ENCODE results near the gene BAD. TPM values are rescaled to one million over a fixed set of nuclear protein-coding genes. Genes with fewer than 3 reads are reported as not detected.
"Not testable (repeated sequence)": the region's sequence is repeated elsewhere in the genome, so short reads cannot be mapped to it uniquely, and the experiment has no call there.

Gene BAD
- total RNA-seq, 1 experiment from 2014 or later: 368 TPM

GRCh38 chr11:64327993-64328392 is 43.5 kb upstream of the BAD start:
- H3K79me2 ChIP-seq (ENCODE audit: low read length): no peaks in the 10 kb centered on the region
- H3F3A ChIP-seq (ENCODE audit: low read length, unreplicated experiment): peaks cover 5% of the 10 kb centered on the region
- H3K4me3 ChIP-seq (ENCODE audit: low read length): no peak overlapping the region
- H3K27me3 ChIP-seq (ENCODE audit: low read length): no peaks in the 10 kb centered on the region
- ATAC-seq (no peak), DNase-seq (no peak)
- H3K4me1 ChIP-seq (ENCODE audit: insufficient read depth, low read length): peaks cover 28% of the 10 kb centered on the region
- intact Hi-C loops (cut with micrococcal nuclease): no loop called here
- ChIA-PET CTCF (no interaction called here), POLR2A (ENCODE audit: unreplicated experiment) (interaction anchor here (0.9 kb wide), 1 partner anchor 10 kb away, joined by 3 read pairs; the partner anchor contains the start of gene TRMT112)
- H3K4me2 ChIP-seq (ENCODE audit: low read length): no peak overlapping the region
- H4K20me1 ChIP-seq (ENCODE audit: low read length): no peaks in the 10 kb centered on the region
- H3K9me2 ChIP-seq (replicated peaks; ENCODE audit: low read length): no peaks in the 10 kb centered on the region
- no peak overlapping the region for H2AFZ ChIP-seq (ENCODE audit: low read length)
- no peak overlapping the region for H3K27ac ChIP-seq (ENCODE audit: low read length)
- no peak for TF ChIP-seq CTCF (conservative IDR thresholded peaks at IDR 0.05; ENCODE audit: low read depth, low read length)
- no peak for TF ChIP-seq EZH2phosphoT487 (IDR thresholded peaks at IDR 0.05; ENCODE audit: borderline replicate concordance, low read length)
- no peak for TF ChIP-seq EZH2 (IDR thresholded peaks at IDR 0.05; ENCODE audit: low read length, unreplicated experiment)
- BruUV-seq (replicated peaks): no TSS peak
- no peaks in the 10 kb centered on the region for H3K36me3 ChIP-seq (ENCODE audit: low read depth, low read length)
- H3K9me3 ChIP-seq (ENCODE audit: low read length): no peaks in the 10 kb centered on the region
- no peak overlapping the region for H3K9ac ChIP-seq (ENCODE audit: low read length)

- DNase-seq (no peak), ATAC-seq (no peak)
- TF ChIP-seq EZH2 (IDR thresholded peaks at IDR 0.05; ENCODE audit: low read length, unreplicated experiment): no peak
- TF ChIP-seq EZH2phosphoT487 (IDR thresholded peaks at IDR 0.05; ENCODE audit: borderline replicate concordance, low read length): no peak
- TF ChIP-seq CTCF (conservative IDR thresholded peaks at IDR 0.05; ENCODE audit: low read depth, low read length): no peak
- Histone ChIP-seq H3K4me2 (ENCODE audit: low read length) (no peak overlapping the region), H3K27ac (ENCODE audit: low read length) (no peak overlapping the region), H3K4me3 (ENCODE audit: low read length) (no peak overlapping the region), H4K20me1 (ENCODE audit: low read length) (no peaks in the 10 kb centered on the region), H3K36me3 (ENCODE audit: low read depth, low read length) (0 out of 2 replicates have a peak, but pooled peaks cover 3% of the 10 kb centered on the region), H2AFZ (ENCODE audit: low read length) (no peak overlapping the region), H3K27me3 (ENCODE audit: low read length) (no peaks in the 10 kb centered on the region), H3F3A (ENCODE audit: low read length, unreplicated experiment) (peaks cover 2% of the 10 kb centered on the region), H3K9me3 (ENCODE audit: low read length) (no peaks in the 10 kb centered on the region), H3K79me2 (ENCODE audit: low read length) (no peaks in the 10 kb centered on the region), H3K4me1 (ENCODE audit: insufficient read depth, low read length) (peaks cover 25% of the 10 kb centered on the region), H3K9ac (ENCODE audit: low read length) (no peak overlapping the region), H3K9me2 (replicated peaks; ENCODE audit: low read length) (no peaks in the 10 kb centered on the region)
- intact Hi-C loops (cut with micrococcal nuclease): no loop called here
- no TSS peak for BruUV-seq (replicated peaks)
- CTCF ChIA-PET: interaction anchor here (0.7 kb wide), 1 partner anchor 10 kb away, joined by 3 read pairs; no protein-coding TSS in a partner anchor
- POLR2A ChIA-PET (ENCODE audit: unreplicated experiment): interaction anchor here (0.6 to 0.9 kb wide), 2 partner anchors 10 to 542 kb away, joined by 3 read pairs; partner anchors contain the start of gene TRMT112
These were observed 42.9 kb upstream of the BAD start for GRCh38 chr11:64327375-64327774.

GRCh38 chr11:64324692-64325469 is 40.4 kb upstream of the BAD start:
- Histone ChIP-seq H3K9me2 (replicated peaks; ENCODE audit: low read length) (no peaks in the 10 kb centered on the region), H2AFZ (ENCODE audit: low read length) (no peak overlapping the region), H3K9ac (ENCODE audit: low read length) (no peak overlapping the region), H3K4me1 (ENCODE audit: insufficient read depth, low read length) (peaks cover 21% of the 10 kb centered on the region), H3F3A (ENCODE audit: low read length, unreplicated experiment) (no peaks in the 10 kb centered on the region), H3K79me2 (ENCODE audit: low read length) (peaks cover 9% of the 10 kb centered on the region; the same call in 1 of the 2 replicates), H3K4me2 (ENCODE audit: low read length) (no peak overlapping the region), H3K36me3 (ENCODE audit: low read depth, low read length) (0 out of 2 replicates have a peak, but pooled peaks cover 3% of the 10 kb centered on the region), H3K27ac (ENCODE audit: low read length) (no peak overlapping the region), H3K4me3 (ENCODE audit: low read length) (no peak overlapping the region), H3K27me3 (ENCODE audit: low read length) (no peaks in the 10 kb centered on the region), H4K20me1 (ENCODE audit: low read length) (no peaks in the 10 kb centered on the region), H3K9me3 (ENCODE audit: low read length) (no peaks in the 10 kb centered on the region)
- CTCF ChIA-PET: interaction anchor here (1.2 kb wide), 1 partner anchor 30 kb away, joined by 3 read pairs; no protein-coding TSS in a partner anchor
- POLR2A ChIA-PET (ENCODE audit: unreplicated experiment): no interaction called here
- TF ChIP-seq CTCF (conservative IDR thresholded peaks at IDR 0.05; ENCODE audit: low read depth, low read length) (no peak), EZH2phosphoT487 (IDR thresholded peaks at IDR 0.05; ENCODE audit: borderline replicate concordance, low read length) (no peak), EZH2 (IDR thresholded peaks at IDR 0.05; ENCODE audit: low read length, unreplicated experiment) (no peak)
- intact Hi-C loops (cut with micrococcal nuclease): no loop called here
- no peak for DNase-seq
- no peak for ATAC-seq
- BruUV-seq (replicated peaks): no TSS peak

- intact Hi-C loops (cut with micrococcal nuclease); ATAC-seq; CTCF ChIA-PET; H3K4me2 ChIP-seq (ENCODE audit: low read length); H3K27me3 ChIP-seq (ENCODE audit: low read length); DNase-seq; H3K36me3 ChIP-seq (ENCODE audit: low read depth, low read length); H3K9me3 ChIP-seq (ENCODE audit: low read length); H2AFZ ChIP-seq (ENCODE audit: low read length); H4K20me1 ChIP-seq (ENCODE audit: low read length); H3F3A ChIP-seq (ENCODE audit: low read length, unreplicated experiment); H3K9ac ChIP-seq (ENCODE audit: low read length); BruUV-seq (replicated peaks); H3K9me2 ChIP-seq (replicated peaks; ENCODE audit: low read length); POLR2A ChIA-PET (ENCODE audit: unreplicated experiment); H3K27ac ChIP-seq (ENCODE audit: low read length); H3K4me3 ChIP-seq (ENCODE audit: low read length): not testable (repeated sequence)
- H3K79me2 ChIP-seq (ENCODE audit: low read length): peaks cover 18% of the 10 kb centered on the region
- peaks cover 20% of the 10 kb centered on the region for H3K4me1 ChIP-seq (ENCODE audit: insufficient read depth, low read length)
These were observed 39.5 kb upstream of the BAD start for GRCh38 chr11:64323984-64324383.

All from PC-3 (cell line).